ENCODE results near the gene RPL38. TPM values are rescaled to one million over a fixed set of nuclear protein-coding genes. Genes with fewer than 3 reads are reported as not detected.

The RPL38 gene
- total RNA-seq, 2 donors from 2014 or later, result 163 to 177 TPM

DNA sequence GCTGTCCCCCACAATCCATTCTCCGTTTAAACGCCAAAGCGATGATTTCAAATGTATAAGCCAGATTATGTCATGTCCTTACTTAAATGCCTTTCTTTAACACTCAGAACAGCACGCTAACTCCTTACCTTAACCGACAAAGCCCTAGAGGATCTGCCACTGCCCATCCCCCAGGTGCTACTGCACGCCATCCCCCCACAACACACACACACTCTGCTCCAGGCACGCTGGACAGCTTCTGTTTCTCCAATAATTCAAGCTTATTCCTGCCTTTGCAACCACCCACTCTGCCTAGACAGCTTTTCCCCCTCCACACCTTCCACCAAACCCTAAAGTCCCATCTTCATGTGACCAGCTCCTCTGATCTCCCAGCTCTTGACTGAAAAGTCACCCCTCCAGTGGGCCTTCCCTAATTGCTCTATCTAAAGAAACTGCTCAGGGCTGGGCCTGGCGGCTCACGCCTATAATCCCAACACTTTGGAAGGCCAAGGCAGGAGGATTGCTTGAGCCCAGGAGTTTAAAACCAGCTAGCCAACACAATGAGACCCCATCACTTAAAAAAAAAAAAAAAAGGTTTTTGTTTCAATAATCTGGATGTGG is 38.9 kb upstream of the RPL38 start:
- no peak for TF ChIP-seq CTCF (IDR thresholded peaks at IDR 0.05)
- no peaks in the 10 kb centered on the region for H3K4me1 ChIP-seq (ENCODE audit: control insufficient read depth in 1 of 2, low read depth in 2 of 2)
- H3K9me3 ChIP-seq, result no peaks in the 10 kb centered on the region
- DNase-seq (ENCODE audit: low spot score), result no peak
- no peaks in the 10 kb centered on the region for H3K36me3 ChIP-seq
- no peaks in the 10 kb centered on the region for H3K27me3 ChIP-seq (replicated peaks; ENCODE audit: insufficient read depth)
- no peak for ATAC-seq (ENCODE audit: insufficient number of reproducible peaks, low FRiP score, low read depth)
- H3K4me3 ChIP-seq, result no peak overlapping the region
- H3K27ac ChIP-seq, result no peak overlapping the region

DNA sequence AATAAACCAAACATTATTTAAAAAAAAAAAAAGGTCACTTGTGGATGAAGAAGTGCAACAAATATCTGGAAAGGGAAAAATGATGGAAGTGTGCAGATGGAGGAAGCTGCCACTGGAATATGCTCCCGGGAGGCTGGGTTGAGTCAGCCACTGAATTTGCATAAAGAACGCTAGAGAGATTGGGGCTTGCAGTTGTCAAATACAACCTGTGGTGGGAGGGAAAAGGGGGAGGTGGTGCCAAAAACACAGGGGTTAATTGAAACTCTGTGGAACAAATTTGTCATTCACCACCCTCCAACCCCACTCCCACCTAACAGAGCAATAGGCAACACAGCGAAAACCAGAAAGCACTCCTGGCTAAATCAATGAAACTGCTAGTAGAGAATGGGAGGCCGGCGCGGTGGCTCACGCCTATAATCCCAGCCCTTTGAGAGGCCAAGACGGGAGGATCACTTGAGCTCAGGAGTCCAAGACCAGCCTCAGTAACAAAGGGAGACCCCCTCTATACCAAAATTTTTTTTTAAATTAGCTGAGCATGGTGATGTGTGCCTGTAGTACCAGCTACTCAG is 37.6 kb upstream of the RPL38 start:
- TF ChIP-seq CTCF (IDR thresholded peaks at IDR 0.05), result no peak
- Histone ChIP-seq H3K27ac (no peak overlapping the region), H3K4me1 (ENCODE audit: control insufficient read depth in 1 of 2, low read depth in 2 of 2) (no peaks in the 10 kb centered on the region), H3K27me3 (replicated peaks; ENCODE audit: insufficient read depth) (no peaks in the 10 kb centered on the region), H3K9me3 (no peaks in the 10 kb centered on the region), H3K36me3 (no peaks in the 10 kb centered on the region), H3K4me3 (no peak overlapping the region)
- ATAC-seq (ENCODE audit: insufficient number of reproducible peaks, low FRiP score, low read depth), result no peak
- no peak for DNase-seq (ENCODE audit: low spot score)

- TF ChIP-seq CTCF (IDR thresholded peaks at IDR 0.05), result no peak
- Histone ChIP-seq H3K27me3 (replicated peaks; ENCODE audit: insufficient read depth) (no peaks in the 10 kb centered on the region), H3K4me3 (no peak overlapping the region), H3K9me3 (no peaks in the 10 kb centered on the region), H3K27ac (no peak overlapping the region), H3K4me1 (ENCODE audit: control insufficient read depth in 1 of 2, low read depth in 2 of 2) (no peaks in the 10 kb centered on the region), H3K36me3 (no peaks in the 10 kb centered on the region)
- DNase-seq (ENCODE audit: low spot score), result no peak
- no peak for ATAC-seq (ENCODE audit: insufficient number of reproducible peaks, low FRiP score, low read depth)
Observed at GRCh38 chr17:74170924-74171323, 32.6 kb upstream of the RPL38 start.

GRCh38 chr17:74172700-74173099 is 30.8 kb upstream of the RPL38 start:
- no peaks in the 10 kb centered on the region for H3K27me3 ChIP-seq (replicated peaks; ENCODE audit: insufficient read depth)
- ATAC-seq (ENCODE audit: insufficient number of reproducible peaks, low FRiP score, low read depth) (no peak), DNase-seq (ENCODE audit: low spot score) (no peak)

DNA sequence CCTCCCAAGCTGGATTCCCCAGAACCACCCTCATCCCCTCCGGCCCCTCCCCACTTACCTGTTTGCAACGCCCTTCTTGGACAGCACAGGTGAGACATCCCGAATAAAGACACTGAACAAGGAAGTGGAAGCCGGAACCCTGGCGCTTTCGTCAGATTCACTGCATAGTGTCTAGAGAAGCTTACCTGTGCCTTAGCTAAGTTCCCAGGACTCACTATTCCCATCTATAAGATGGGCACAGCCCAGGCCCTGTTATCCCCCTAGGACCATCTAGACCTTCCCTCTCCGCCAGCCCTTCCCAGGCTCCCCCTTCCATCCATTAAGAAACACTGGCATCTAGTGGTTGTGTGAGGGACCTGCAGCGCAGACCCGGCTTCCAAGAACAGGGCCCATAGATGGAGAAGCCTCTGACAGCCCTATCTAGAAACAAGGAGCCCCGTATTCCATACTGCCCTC is 26.9 kb upstream of the RPL38 start:
- Histone ChIP-seq H3K4me3 (no peak overlapping the region), H3K36me3 (no peaks in the 10 kb centered on the region), H3K4me1 (ENCODE audit: control insufficient read depth in 1 of 2, low read depth in 2 of 2) (no peaks in the 10 kb centered on the region), H3K27me3 (replicated peaks; ENCODE audit: insufficient read depth) (no peaks in the 10 kb centered on the region), H3K27ac (no peak overlapping the region), H3K9me3 (no peaks in the 10 kb centered on the region)
- no peak for ATAC-seq (ENCODE audit: insufficient number of reproducible peaks, low FRiP score, low read depth)
- DNase-seq (ENCODE audit: low spot score), result no peak
- TF ChIP-seq CTCF (IDR thresholded peaks at IDR 0.05), result peak; percentile 69

More at GRCh38 chr17:74172700-74173099, 30.8 kb upstream of the RPL38 start:
- H3K4me3 ChIP-seq, result no peak overlapping the region
- no peak overlapping the region for H3K27ac ChIP-seq
- no peaks in the 10 kb centered on the region for H3K36me3 ChIP-seq
- no peak for TF ChIP-seq CTCF (IDR thresholded peaks at IDR 0.05)
- H3K4me1 ChIP-seq (ENCODE audit: control insufficient read depth in 1 of 2, low read depth in 2 of 2), result no peaks in the 10 kb centered on the region
- no peaks in the 10 kb centered on the region for H3K9me3 ChIP-seq
